Stimulated activated CD4-positive, alpha-beta T cell treated with anti-CD3 and anti-CD28 coated beads, Interleukin-4, amount 100 ng/mL, for 4 hours (primary cell): Measurements from ENCODE around the gene ZNF668.

Experiments
- DNase-seq, 2 experiments: peaks; one replicate each; pipeline ENCODE4 v3.0.0-alpha.2; 2020

The ZNF668 gene

DNA sequence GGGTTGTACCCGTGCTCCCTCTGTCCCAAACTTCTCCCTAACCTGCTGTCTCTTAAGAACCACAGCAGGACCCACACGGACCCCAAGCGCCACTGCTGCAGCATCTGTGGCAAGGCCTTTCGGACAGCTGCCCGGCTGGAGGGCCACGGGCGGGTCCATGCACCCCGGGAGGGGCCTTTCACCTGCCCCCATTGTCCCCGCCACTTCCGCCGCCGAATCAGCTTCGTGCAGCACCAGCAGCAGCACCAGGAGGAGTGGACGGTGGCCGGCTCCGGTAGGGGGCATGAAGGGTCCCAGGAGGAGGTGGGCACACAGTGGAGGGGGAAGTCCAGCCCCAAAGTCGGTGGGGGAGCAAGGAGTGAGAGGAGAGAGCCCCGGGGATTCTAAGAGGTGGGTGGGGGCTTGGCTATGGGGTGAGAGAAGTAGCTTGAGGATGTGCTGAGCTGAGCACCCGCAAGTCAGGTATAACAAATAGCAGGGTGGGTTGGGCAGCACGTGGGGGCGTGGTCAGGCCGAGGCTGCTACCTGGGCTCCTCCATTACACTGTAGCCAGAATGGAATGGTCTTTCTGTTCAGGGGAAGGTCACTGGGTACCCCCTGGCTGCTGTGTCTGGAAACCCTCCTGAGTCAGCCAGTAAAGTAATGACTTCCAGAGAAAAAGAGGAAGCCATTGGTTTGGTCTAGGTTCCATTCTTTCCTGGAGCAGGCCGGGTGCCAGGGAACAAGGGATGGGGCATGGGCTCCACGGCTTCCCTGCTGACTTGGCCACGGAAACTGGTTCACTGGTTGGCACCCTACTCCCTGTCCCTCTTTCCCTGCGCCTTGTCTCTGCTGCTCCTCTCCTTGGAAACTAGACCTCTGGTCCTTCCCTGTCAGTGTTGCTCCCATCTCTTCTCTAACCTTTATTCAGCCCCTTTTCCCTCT, 7.7 kb upstream of the ZNF668 start:
- DNase-seq = no peak

DNA sequence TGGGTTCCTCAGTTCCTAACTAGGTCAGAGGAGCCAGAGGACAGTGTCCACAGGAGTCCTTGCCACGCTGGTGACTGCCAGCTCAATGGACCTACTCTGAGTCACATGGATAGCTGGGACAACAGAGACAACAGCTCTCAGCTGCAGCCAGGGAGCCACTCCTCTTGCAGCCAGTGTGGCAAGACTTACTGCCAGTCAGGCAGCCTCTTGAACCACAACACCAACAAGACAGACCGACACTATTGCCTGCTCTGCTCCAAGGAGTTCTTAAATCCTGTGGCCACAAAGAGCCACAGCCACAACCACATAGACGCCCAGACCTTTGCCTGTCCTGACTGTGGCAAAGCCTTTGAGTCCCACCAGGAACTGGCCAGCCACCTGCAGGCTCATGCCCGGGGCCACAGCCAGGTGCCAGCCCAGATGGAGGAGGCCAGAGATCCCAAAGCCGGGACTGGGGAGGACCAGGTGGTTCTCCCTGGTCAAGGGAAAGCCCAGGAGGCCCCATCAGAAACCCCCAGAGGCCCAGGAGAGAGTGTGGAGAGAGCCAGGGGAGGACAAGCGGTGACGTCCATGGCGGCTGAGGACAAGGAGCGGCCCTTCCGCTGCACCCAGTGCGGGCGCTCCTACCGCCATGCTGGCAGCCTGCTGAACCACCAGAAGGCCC, 6.8 kb upstream of the ZNF668 start:
- no peak for DNase-seq

DNA sequence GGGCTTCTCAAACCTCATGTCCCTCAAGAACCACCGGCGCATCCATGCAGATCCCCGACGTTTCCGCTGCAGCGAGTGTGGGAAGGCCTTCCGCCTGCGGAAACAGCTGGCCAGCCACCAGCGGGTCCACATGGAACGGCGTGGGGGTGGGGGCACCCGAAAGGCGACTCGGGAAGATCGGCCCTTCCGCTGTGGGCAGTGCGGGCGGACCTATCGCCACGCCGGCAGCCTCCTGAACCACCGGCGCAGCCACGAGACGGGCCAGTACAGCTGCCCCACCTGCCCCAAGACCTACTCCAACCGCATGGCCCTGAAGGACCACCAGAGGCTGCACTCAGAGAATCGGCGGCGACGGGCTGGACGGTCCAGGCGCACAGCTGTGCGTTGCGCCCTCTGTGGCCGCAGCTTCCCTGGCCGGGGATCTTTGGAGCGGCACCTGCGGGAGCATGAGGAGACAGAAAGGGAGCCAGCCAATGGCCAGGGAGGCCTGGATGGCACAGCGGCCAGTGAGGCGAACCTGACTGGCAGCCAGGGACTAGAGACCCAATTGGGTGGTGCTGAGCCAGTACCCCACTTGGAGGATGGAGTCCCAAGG, 6.1 kb upstream of the ZNF668 start:
- DNase-seq = no peak

DNA sequence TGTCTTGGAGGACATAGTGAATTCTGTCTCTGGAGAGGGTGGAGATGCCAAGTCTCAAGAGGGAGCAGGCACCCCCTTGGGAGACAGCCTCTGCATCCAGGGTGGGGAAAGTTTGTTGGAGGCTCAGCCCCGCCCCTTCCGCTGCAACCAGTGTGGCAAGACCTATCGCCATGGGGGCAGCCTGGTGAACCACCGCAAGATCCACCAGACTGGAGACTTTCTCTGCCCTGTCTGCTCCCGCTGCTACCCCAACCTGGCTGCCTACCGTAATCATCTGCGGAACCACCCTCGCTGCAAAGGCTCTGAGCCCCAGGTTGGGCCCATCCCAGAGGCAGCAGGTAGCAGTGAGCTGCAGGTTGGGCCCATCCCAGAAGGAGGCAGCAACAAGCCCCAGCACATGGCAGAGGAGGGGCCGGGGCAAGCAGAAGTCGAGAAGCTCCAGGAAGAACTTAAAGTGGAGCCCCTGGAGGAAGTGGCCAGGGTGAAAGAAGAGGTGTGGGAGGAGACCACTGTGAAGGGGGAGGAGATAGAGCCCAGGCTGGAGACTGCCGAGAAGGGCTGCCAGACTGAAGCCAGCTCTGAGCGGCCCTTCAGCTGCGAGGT, 5.4 kb upstream of the ZNF668 start:
- DNase-seq = no peak

DNA sequence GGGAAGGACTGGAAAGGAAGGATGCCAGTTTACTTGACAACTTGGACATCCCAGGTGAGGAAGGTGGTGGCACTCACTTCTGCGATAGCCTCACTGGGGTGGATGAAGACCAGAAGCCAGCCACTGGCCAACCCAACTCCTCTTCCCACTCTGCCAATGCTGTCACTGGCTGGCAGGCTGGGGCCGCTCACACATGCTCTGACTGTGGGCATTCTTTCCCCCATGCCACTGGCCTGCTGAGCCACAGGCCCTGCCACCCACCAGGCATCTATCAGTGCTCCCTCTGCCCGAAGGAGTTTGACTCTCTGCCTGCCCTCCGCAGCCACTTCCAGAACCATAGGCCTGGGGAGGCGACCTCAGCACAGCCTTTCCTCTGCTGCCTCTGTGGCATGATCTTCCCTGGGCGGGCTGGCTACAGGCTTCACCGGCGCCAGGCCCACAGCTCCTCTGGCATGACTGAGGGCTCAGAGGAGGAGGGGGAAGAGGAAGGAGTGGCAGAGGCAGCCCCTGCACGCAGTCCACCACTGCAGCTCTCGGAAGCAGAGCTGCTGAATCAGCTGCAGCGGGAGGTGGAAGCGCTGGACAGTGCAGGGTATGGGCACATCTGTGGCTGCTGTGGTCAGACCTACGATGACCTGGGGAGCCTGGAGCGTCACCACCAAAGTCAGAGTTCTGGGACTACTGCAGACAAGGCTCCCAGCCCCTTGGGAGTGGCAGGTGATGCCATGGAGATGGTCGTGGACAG, 4.7 kb upstream of the ZNF668 start:
- no peak for DNase-seq

DNA sequence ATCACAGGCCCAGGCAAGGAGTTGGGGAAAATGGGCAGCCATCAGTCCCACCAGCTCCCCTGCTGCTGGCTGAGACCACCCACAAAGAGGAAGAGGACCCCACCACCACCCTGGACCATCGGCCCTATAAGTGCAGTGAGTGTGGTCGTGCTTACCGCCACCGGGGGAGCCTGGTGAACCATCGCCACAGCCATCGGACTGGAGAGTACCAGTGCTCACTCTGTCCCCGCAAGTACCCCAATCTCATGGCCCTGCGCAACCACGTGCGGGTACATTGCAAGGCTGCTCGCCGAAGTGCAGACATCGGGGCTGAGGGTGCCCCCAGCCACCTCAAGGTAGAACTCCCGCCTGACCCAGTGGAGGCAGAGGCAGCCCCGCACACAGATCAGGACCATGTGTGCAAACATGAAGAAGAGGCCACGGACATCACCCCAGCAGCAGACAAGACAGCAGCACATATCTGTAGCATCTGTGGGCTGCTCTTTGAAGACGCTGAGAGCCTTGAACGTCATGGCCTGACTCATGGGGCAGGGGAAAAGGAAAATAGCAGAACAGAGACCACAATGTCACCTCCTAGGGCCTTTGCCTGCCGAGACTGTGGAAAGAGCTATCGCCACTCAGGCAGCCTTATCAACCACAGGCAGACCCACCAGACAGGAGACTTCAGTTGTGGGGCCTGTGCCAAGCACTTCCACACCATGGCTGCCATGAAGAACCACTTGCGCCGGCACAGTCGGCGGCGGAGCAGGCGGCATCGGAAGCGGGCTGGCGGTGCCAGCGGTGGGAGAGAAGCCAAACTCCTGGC, 3.8 kb upstream of the ZNF668 start:
- no peak for DNase-seq

DNA sequence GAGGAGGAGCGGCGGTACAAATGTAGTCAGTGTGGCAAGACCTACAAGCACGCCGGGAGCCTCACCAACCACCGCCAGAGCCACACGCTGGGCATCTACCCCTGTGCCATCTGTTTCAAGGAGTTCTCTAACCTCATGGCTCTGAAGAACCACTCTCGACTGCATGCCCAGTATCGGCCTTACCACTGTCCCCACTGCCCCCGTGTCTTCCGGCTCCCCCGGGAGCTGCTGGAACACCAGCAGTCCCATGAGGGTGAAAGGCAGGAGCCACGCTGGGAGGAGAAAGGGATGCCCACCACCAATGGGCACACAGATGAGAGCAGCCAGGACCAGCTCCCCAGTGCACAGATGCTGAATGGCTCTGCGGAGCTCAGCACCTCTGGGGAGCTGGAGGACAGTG, 3.0 kb upstream of the ZNF668 start:
- no peak for DNase-seq

- DNase-seq = no peak
These were observed 2.3 kb upstream of the ZNF668 start for GRCh38 chr16:31076319-31076718.

DNA sequence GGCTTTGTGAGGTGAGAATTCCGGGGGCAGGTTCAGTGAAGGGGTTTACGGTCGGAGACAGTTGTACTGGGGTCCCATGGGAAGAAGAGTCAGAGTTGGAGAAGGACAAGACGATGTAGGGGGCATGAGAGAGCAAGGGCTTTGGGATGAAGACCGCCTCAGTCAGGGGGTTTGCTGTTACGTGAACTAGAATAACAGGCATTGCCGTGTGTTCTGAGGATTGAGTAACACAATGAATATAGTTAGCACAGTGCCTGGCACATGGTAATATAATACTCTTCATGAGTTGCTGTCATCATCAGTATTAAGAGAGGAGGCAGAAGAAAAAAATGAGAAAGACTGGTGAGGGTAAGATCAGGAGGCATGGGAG, 759 bp upstream of the ZNF668 start:
- DNase-seq = no peak

DNA sequence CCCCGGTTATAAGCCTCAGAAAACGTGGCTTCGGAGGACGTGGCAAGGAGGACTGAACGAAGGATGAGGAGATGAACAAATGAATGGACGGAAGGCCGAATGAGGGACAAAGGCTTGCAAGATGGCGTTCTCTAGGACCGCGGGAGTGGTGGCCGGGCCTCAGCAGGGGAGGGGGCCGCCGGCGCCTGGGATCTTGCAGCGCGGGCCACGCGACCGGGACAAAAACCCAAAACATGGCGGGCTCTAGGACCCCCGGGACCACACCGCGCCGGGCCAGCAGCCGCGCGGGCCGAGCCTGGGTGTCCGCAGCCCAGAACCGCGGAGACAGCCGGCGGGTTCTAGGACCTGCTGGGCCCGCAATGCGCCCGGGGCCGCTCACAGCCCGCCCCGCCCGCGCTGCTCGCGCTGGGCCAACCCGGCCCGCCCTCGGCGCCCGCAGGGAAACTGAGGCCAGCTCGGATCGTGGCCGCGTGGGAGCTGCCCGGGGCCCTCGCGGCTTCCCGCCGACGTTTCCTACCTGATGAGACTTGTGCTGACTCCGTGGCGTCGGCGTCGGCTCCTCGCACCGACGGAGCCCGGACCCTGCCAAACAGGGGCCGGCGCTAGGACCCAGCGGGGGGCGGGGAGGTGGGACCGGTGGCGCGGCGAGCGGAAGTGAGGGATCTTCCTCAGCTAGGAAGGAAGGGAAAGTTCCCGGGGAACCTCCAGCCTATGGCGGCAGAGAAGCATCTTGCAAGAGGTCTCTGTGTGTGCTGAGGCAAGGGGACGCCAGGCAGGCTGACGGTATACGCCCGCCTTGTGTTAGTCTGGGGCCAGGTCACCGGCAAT, 684 bp downstream of the ZNF668 start:
- peak; percentile 79 to 87 for DNase-seq

- peak in 1 of 2 experiments; percentile 14 for DNase-seq
These were observed 1.4 kb downstream of the ZNF668 start for GRCh38 chr16:31072540-31073141.

- no peak for DNase-seq
These were observed 2.2 kb downstream of the ZNF668 start for GRCh38 chr16:31071861-31072260.

GRCh38 chr16:31067342-31067741, 6.7 kb downstream of the ZNF668 start:
- no peak for DNase-seq

GRCh38 chr16:31064882-31065461, 9.1 kb downstream of the ZNF668 start:
- no peak for DNase-seq

GRCh38 chr16:31063843-31064611, 10.0 kb downstream of the ZNF668 start:
- no peak for DNase-seq

- no peak for DNase-seq
These were observed 10.6 kb downstream of the ZNF668 start for GRCh38 chr16:31063495-31063842.

GRCh38 chr16:31061813-31062440, 12.1 kb downstream of the ZNF668 start:
- DNase-seq = no peak

DNA sequence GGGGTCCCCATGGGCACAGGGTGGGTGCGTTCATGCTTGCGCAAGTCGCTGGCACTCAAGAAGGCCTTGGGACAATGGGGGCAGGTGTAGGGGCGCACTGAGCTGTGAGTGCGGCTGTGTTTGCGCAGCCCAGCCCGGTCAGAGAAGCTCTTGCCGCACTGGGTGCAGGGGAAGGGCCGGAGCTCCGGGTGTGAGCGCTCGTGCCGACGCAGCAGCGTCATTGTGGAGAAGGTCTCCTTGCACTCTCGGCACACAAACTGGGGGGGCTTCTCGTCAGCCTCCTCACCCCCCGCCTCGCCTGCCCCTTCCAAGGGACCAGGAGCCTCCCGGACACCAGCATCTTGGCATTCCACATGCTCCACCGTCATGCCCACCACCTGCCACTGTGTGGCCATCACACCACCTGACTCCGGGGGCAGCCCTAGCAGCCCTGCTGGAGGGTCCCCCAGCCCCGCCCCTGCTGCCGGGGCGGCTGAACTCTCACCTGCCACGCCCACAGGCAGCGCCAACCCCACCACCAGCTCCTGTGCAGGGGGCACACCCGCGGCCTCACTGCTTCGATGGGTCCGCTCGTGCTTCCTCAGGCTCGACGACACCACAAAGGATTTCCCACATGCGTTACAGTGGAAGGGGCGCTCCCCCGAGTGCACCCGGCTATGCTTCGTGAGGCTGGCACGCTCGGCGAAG, 12.8 kb downstream of the ZNF668 start:
- no peak for DNase-seq
